ENCODE data around the gene NPHP4. TPM values are rescaled to one million over a fixed set of nuclear protein-coding genes. Genes with fewer than 3 reads are reported as not detected.
A peak's percentile ranks its signal among the peaks of the same experiment; 100 is the strongest.
"Not testable (repeated sequence)": the region's sequence is repeated elsewhere in the genome, so short reads cannot be mapped to it uniquely, and the experiment has no call there.

The NPHP4 gene
- total RNA-seq, 1 donor from 2014 or later, result 4.5 TPM

- DNase-seq (ENCODE audit: low spot score), result no peak
- ATAC-seq, result no peak
These were observed 33.3 kb upstream of the NPHP4 start for GRCh38 chr1:6025269-6026094.

DNA sequence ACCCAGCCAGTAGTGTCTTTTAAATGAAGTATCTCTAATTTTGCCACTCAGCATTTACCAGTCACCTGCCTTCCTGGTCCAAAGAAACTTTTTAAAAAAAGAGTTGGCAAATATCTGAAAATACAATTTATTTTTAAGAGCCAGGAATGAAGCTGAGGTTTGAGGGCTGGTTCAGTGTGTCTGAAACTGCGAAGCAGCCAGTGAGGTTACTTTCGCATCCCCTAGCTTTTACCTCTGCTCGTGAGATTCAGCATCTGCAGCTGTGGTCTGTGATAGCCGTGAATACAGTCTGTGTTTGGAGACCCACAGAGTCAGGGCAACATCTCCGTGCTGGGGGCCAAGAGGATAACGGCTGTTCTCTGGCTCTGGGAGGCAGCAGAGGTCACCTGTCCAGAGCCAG lies 32.2 kb upstream of the NPHP4 start:
- no peak for ATAC-seq
- no peak for DNase-seq (ENCODE audit: low spot score)

- DNase-seq (ENCODE audit: low spot score), result no peak
- no peak for ATAC-seq
These were observed 31.1 kb upstream of the NPHP4 start for GRCh38 chr1:6023346-6023745.

DNA sequence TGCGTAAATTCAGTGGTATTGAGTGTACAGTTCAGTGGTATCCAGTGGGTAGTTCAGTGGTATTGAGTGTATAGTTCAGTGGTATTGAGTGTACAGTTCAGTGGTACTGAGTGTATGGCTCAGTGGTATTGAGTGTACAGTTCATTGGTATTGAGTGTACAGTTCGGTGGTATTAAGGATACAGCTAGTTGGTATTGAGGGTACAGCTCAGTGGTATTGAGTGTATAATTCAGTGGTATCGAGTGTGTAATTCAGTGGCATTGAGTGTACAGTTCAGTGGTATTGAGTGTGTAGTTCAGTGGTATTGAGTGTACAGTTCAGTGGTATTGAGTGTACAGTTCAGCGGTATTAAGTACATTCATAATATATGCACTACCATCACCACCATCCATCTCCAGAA lies 30.0 kb upstream of the NPHP4 start:
- no peak for DNase-seq (ENCODE audit: low spot score)
- ATAC-seq, result no peak

DNA sequence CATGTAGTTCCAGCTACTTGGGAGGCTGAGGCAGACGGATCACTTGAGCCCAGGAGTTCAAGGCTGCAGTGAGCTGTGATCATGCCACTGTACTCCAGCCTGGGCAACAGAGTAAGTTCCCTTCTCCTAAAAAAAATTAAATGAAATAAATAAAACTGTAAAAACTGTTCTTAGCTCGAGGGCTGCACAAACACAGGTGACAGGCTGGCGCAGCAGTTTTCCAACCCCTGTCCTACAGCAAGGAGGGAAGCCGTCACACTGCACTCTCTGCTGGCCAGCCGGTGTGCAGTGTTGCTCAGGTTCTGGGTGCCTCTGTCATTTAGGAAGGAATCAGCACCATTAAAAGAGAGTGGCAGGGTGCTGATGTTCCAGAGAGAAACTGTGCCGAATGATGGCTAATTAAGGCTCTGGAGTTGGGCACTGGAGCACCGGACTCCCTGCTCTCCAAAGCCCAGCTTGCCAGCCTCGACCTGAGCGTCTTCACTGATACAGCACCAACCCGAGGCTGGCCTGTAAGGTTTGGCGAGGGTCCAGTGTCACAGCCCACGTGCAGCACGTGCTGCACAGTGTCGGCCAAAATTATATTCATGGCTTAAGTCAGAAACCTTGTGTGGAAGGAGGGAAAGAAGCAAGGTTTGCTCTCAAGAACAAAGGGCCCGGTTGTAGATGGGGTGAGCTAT lies 27.1 kb upstream of the NPHP4 start:
- no peak for DNase-seq (ENCODE audit: low spot score)
- ATAC-seq, result no peak

DNA sequence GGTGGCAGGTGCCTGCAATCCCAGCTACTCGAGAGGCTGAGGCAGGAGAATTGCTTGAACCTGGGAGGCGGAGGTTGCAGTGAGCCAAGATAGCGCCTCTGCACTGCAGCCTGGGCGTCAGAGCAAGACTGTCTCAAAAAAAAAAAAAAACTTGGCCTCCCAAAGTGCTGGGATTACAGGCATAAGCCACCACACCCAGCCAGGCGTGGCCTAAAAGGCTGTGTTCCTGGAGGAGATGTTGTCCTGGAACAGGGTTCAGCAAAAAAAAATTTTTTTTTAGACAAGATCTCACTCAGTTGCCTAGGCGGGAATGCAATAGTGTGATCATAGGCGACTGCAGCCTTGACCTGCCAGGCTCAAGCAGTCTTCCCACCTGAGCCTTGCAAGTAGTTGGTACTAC lies 25.4 kb upstream of the NPHP4 start:
- not testable (repeated sequence) for DNase-seq (ENCODE audit: low spot score); ATAC-seq

DNA sequence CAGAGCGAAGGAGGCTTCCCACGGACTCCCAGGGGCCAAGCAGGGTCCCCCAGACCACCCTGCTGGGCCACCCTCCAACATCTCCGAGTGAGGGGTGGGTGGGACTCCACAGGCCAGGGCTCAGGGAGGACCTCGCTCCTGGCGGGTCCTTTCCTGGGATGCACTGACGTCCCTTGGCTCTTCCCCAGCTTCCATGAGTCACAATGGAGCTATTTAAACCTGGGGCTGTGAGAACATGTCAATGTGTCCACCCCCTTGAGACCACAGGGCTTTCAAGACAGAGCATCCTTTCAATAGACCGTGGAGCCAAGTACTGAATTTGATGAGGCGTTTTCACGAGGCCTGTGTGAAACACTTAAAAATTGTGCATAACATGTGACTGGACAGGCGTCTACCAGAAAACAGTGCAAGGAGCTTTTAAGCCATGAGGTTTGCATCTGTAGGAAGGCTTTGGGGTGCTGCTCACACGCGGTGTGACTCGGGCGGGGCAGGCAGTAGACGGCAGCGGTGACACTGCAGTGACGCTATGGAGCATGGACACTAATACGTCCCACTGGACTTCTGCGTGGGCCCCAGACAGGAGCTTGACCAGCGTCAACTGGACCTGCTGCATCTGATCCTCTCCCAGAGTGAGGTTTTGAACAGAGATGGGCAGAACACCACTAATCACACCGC lies 24.1 kb upstream of the NPHP4 start:
- ATAC-seq (no peak), DNase-seq (ENCODE audit: low spot score) (no peak)

DNA sequence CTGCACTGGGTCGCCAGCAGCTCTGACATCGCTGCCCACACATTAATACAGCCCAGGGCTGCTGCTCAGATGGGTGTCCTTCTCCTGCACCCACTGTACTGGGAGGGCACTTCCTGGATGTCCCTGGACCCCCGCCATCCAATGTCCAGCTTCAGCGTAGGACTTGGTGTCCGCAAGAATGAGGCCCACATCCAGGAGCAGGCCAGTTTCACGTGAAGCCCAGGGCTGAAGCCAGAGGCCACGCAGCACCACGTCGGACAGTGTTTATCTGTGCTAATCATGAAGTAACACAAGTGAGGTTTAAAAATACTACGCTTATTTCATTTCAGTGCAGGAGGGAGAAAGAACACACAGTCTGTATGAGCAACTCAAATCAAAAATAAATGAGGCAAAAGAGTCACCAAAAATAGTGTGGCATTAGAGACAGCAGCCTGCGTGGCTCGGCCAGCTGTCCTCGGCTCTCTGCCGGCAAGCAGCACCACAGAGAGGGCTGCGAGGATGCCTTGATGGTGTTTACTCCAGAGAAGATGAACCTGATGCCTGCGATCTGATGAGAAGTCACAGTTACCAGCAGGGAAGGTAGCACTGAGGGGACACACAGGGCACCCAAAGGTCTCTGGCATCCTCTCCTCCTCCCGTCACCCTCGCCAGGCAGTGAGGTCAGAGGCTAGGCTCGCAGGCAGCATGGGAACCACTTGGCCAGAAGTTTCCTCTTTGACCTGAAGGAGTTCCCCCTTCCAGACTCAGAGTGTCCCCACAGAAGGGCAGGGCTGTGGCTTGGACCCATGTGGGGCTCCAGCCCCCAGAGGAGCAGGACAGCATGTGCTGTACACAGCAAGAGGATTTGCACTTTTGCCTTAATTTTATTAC lies 22.1 kb upstream of the NPHP4 start:
- ATAC-seq, result peak; percentile 58
- no peak for DNase-seq (ENCODE audit: low spot score)

GRCh38 chr1:6013491-6013890 lies 21.3 kb upstream of the NPHP4 start:
- ATAC-seq (no peak), DNase-seq (ENCODE audit: low spot score) (no peak)

GRCh38 chr1:6012529-6013318 lies 20.5 kb upstream of the NPHP4 start:
- ATAC-seq (no peak), DNase-seq (ENCODE audit: low spot score) (no peak)

- DNase-seq (ENCODE audit: low spot score), result no peak
- no peak for ATAC-seq
These were observed 19.7 kb upstream of the NPHP4 start for GRCh38 chr1:6011946-6012258.

DNA sequence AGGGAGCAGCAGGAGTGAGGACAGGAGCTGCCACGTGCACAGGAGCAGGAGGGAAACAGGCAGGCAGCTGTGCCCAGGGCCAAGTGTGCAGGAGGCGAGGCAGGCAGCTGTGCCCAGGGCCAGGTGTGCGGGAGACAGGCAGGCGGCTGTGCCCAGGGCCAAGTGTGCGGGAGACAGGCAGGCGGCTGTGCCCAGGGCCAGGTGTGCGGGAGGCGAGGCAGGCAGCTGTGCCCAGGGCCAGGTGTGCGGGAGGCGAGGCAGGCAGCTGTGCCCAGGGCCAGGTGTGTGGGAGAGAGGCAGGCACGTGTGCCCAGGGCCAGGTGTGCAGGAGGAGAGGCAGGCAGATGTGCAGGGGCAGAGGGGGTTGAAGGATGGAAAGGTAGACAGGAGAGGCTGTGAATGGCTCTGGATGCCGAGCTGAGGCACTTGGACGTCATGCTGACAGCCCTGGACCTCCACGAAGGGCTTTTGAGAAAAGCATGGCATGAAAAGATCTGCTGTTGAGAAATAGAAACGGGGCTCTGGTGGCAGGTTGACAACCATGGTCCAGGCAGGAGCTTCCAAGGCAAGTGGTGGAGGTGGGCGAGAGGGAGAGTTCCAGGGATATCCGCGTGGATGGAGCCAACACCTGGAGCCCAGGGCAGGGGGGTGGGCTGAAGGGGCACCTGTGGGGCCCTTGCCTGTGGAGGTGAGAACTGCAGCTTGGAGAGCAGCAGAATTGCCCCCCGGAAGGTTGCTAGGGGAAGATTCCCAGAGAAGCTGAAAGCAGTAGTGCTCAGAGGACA lies 19.1 kb upstream of the NPHP4 start:
- no peak for DNase-seq (ENCODE audit: low spot score)
- ATAC-seq, result no peak

GRCh38 chr1:6010554-6010953 lies 18.3 kb upstream of the NPHP4 start:
- ATAC-seq, result no peak
- DNase-seq (ENCODE audit: low spot score), result no peak

DNA sequence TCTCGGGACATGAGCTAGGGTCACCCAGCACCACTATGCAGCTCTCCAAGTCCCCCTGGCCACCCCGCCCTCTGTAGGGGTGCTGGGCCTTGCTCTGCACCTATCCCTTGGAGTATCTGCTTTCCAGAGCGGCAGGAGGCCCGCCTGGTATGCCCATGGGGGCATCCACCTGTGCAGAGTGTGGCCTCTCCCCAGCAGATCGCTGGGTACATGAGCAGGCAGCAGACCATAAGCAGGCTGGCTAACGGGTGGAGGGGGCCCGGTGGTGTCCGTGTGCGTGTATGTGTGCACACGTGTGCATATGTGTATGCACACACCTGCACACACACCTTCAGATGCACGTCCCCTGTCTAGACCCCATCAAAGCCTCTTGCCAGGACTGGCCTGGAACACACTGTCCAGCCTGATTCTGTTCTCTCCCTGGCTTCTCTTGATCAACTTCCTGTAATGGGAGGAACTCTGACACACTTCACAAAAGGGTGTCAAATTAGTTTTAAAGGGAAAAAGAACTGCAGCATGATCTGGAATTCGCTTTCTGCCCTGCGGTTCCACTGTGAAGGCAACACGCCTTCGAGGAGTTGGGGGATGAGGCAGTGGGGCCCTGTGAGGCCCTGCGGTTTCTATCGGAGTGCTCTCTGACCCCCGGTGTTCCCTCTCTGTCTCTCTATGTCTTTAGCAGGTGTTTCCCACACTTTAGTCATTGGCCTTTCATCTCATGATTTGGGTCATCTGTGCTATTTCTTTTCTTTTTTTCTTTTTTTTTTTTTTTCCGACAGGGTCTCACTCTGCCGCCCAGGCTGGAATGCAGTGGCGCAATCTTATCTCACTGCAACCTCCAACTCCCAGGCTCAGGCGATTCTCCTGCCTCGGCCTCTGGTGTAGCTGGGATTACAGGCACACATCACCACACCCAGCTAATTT lies 17.2 kb upstream of the NPHP4 start:
- ATAC-seq, result peak; percentile 19

DNA sequence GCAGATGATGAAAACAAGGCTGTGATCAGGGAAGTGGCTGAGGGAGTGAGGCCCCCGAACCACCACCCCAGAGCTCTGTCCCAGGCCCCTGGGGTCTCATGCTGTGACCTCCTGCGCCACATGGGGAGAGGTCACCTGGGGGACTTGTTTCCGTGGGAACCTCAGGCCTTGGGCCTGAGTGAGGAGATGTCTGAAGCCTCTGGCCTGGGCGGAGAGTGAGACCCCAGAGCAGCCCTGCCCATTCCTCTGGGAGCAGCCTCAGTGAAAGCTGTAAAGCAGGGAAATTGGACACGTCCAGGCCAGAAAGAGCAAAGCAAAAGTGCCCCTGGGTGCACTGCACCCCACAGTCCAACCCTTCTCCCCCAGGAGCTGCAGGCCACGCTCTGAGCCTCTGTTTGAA lies 16.5 kb upstream of the NPHP4 start:
- no peak for ATAC-seq
- no peak for DNase-seq (ENCODE audit: low spot score)

More for the DNA sequence above, 17.2 kb upstream of the NPHP4 start:
- no peak for DNase-seq (ENCODE audit: low spot score)

GRCh38 chr1:6008084-6008415 lies 15.8 kb upstream of the NPHP4 start:
- no peak for ATAC-seq
- no peak for DNase-seq (ENCODE audit: low spot score)

- no peak for ATAC-seq
- DNase-seq (ENCODE audit: low spot score), result no peak
These were observed 15.3 kb upstream of the NPHP4 start for GRCh38 chr1:6007318-6008083.

DNA sequence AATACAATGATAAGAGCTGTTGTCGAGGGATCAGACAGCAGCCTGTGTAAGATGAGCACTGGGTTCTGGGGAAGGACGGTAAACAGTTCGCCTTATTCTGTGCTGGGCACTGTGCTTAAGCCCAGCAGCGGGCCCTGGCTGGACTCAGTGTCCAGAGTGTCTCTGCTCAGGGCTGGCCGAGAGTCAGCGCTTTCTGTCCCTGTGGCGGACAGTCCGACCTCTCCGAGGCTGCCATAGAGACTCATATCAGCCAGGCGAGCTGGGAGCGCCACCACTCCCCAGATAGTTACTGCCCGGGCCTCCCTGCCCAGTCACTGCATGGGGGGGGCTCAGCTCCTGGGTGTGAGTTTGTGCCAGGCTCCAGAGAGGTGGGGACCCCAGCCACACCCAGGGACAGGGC lies 14.7 kb upstream of the NPHP4 start:
- DNase-seq (ENCODE audit: low spot score) (no peak), ATAC-seq (no peak)
